ENCODE results near the gene TMEM8B.

Gene TMEM8B

DNA sequence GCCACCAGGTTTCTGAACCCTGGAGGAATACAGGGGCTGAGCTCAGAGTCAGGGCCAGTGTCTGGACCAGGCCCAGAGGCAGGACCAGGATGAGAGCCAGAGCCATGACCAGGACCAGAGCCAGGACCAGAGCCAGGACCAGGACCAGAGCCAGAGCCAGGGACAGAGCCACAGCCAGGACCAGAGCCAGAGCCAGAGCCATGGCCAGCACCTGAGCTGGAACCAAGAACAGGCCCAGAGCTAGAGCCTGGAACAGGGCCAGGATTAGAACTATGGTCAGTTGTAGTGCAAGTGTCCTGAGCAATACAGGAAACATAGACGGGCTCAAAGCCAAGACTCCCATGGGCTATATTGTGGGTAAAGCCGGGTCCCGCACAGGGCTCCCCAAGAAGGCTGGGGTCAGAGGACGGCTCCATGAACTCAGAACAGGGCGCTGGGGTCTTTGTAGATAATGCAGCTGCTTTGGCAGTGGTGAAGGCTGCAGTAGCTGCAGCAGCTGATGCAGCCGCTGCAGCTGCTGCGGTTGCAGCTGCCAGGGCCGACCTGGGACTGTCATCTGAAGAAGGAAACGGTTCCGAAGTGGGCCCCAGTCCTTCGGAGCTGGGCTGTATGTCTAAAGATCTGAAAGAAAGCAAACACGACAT lies 17.5 kb upstream of the TMEM8B start:
- DNase-seq: no peak

DNA sequence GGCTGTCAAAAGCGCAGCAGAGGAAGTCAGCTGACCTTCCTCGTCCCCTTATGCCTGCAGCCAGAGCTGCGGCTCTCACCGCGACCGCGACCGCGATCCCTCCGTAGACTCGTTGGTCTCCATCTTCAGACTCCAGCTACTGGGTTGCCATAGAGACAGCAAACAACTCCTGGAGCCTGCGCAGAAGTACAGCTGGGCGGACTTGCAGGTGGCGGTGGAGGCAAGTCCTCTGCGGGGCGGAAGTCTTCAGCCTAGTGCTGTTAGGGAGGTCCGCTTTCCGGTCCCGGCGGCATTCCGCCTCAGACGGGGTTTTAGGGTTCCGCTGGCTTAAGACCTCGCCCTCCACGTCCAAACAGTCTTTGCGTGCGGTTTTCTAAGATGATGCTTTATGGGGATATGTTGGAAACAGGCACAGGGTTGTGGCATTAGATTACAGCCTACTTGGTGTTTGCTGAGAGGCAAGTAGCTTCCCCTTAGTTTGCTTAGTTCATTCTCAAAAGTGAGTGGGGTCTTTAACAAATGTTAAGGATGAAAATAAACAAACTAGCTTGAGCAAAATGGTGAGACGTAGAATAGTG lies 16.9 kb upstream of the TMEM8B start, which contains the start of gene SPAG8:
Gene SPAG8 (minus strand): TSS at position 238 of the 578 bp plus-strand sequence. CDS start 115 bp downstream, at position 123.
- peak; percentile 92 for DNase-seq

DNA sequence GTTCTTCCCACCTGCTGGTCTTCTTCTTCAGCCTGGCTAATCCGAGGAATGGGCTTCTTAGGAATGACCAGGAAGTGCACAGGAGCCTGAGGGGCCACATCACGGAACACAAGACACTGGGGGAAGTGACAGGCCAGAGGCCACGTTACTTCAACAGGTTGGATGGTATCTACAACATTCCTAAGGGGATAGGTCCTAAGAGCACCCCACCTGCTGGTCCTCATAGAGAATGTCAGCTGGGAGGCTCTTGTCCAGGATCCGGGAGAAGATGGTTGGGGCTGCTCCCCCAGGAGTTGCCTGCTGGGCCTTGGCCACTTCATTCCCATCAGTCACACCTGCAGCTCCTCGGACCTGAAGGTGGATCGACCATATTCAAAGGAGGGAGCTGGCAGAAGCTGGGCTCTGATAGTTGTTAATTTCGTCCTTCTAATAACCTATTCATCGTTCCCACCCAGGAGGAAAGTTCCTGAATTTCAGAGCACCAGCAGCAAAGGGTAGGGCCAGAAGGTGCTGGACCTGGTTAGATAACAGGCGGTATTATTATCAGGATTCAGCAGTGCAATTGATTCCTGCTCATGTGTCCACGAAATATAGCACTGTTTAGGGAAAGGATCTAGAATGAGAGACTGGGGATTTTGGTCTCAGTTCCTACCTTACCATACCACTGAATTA lies 15.5 kb upstream of the TMEM8B start:
- DNase-seq: no peak

DNA sequence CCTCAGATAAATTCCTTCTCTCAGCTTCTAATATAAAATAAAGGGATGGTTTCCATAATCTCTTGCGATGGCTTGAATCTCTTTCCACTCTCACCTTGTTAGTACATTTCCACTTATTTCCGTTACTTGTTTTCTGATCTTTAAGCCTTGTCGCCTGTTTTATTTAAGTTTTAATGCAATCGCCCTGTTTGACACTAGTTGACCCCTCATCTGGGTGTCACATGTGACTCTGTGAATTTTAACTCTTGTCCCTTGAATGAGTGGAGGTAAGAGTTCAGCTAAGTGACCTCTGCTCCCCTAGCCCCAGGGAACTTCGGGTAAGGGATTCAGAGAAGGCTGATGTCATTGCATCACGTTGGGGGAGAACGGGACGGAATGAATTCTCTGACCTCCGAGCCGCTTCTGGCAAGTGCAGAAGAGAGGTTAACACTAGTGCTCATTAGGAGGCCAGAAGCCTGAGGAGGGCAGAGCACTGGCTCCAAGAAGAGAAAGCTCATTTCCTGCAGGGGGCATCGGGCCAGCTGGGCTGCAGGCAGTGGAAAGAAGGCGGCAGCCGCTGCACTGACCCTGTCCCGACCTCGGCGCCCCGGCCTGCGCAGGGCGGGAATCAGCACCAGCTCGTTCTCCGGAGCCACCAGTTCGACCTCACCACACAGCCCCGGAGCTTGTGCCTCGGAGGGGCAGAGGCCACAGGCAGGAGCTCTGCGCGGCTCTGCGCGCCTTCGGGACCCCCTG lies 14.8 kb upstream of the TMEM8B start:
- peak; percentile 35 for DNase-seq

DNA sequence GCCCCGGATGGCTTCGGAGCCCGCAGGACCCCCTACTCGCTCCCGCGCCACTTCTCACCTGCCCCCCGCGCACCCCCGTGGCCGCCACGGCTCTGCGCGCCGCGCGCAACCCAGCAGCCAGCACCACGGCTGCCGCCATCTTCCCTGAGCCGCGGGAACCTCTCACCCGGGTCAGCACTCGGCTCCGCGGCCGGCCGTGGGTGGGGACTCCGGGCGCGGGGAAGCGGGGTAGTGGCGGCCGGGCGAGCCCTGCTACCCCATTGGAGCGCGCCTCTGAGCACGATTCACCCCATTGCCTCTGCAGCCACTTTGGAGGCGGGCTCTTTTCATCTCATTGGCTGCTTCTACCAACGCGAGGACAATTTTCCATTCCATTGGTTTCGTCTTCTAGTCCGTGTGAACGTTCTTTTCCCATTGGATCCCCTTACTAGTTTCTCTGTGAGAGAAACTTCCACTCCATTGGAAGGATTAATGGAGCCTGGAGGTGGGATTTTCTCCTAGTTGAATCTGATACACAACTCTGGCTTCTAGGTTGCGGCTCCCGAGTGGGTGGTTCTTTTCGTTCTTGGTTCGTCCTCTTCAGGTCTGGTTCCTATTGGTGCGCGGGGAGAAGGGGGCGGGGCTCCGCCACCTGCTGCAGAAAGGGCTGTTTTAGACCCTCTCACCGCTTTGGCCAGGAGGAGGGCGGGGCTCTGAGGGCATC lies 14.0 kb upstream of the TMEM8B start, which contains the start of gene HINT2:
Gene HINT2 (minus strand): TSS at position 202 of the 703 bp plus-strand sequence. CDS start 63 bp downstream, at position 139.
- DNase-seq: peak; percentile 100

DNA sequence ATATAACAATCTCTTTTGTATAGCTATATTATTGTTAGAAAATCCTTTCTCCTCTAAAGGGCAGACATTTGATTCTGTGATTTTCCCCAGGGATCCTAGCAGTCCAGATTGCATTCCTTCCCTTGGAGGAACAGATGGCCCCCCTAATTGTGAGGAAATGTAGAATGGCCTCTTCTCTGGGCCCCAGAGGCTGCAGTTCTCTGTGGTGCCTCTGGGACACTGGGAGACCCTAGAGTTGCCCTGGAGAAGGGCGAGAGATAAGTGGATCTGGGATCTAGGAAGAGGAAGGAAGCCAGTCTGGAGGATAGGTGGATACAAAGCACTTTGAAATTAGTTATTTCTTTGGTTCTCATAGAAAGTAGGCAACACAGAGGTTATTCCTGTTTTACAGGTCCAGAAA lies 12.3 kb upstream of the TMEM8B start:
- no peak for DNase-seq

DNA sequence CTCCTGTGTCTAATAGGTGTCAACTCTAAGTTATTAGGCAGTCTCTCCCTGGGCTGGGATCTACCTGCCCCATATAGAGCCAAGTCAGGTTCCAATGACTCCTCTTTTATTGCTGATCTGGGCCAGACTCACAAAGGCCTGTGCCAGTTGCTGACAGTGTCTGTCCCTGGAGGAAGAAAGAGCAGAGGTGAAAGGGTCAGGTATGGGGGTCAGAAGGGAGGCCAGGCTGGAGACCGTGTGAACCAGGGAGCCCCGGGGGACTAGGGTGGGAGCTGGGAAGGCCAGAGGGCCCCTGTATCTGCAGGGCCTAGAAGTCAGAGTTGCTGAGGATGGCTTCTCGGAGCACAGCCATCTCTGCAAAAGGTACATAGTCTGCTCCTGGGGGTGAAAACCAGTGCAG lies 10.7 kb upstream of the TMEM8B start:
- no peak for DNase-seq

DNA sequence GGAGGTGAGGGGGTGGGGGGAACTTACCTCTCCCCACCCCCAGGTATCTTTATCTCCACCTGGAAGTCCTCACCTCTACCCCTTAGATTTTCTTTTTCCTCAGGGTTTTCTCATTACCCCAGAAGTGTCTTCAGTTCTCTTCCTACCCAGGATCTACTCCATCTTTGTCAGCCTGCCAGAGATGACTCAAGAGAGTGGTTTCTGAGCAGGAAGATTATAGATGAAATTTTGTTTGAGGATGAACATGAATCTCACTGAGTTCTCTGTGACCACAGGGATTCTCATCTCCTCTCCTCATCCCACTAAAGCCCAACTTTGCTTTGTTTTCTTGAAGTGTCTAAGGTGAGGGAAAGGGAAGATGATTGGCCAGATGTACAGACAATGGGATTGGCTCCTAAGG lies 9.0 kb upstream of the TMEM8B start:
- DNase-seq: no peak

DNA sequence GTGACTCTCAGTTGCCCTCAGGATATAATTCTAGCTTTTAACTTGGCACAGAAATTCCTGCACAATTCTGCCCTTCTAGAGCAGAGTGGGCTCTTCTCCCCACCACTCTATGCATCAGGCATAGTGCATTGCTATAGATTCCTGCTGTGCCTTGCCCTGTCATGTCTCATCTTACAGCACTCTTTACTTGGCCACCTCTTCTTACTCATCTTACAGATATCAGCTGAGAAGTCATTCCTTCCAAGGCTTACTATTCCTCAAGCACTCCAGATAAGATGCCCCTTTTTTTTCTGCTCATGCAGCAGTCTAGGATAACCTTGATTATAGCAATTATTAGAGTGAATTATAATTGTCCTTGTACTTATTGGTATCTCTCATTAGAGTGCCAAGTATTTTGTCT lies 6.1 kb upstream of the TMEM8B start:
- no peak for DNase-seq

DNA sequence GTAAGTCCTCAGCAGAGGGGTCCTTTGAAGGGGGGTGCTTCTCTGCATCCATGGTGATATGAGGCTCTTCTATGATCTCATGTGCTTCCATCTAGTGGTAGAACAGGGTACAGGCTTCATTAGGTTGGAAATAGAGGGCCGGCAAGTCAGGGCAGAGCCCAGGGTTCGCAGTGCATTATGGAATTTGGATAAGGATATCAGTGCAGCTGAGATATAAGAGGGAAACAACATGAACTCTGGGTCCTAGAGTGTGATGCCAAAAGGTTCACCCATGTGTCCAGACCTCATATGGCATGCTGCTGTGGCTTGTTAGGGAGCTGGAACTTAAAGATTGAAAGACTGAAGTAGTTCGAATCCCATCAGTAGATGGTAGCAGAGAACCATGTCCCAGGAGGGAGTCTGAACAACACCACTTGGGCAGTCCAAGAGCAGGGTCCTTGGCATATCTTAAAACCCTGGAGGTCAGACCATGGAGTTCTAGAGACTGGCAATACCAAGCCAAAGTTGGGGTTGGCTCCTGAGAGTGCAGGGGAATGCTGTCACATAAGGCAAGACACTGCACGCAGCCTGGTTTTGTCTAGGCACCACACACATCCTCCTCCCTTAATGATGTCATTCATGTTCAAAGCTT lies 2.8 kb upstream of the TMEM8B start:
- DNase-seq: no peak

DNA sequence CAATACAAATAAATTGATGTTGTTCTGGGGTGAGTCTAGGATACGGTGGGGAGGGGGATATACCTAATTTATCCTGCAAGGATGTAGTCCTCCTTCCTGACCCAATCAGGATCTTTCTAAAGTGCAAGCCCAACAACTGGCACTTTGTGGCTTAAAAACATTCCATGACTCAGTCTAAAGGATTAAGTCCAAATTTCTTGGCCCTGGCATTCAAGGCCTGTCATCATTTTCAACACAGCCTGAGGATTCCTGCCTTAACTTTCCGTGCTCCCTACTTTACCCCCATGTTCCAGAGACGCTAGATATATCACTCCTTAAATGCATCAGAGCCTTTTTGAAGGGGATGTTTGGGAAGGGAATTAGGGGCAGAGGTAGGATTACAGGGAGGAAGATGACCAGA lies 1.5 kb upstream of the TMEM8B start:
- DNase-seq: no peak

DNA sequence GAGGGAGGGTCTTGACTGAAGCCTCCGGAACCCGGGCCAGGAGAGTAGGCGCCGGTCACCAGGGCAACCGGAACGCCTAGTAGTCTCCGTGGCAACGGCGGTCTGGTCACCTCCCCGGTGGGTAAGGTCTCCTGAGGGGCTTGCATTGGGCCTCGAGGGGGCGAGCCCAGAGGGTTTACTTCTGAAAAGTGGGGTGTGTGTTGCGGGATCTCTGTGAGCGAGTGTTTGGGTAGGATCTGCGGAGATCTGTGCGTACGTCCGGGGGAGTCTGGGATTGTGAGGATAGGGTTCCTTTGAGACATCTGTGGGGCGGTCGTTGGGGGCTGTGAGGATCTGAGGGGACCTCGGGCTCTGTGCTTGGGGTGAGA lies 328 bp upstream of the TMEM8B start, which contains the start of gene FAM221B:
Gene FAM221B (minus strand): TSS at position 17 of the 368 bp plus-strand sequence. CDS start 2,571 bp downstream, outside the sequence.
- no peak for DNase-seq

DNA sequence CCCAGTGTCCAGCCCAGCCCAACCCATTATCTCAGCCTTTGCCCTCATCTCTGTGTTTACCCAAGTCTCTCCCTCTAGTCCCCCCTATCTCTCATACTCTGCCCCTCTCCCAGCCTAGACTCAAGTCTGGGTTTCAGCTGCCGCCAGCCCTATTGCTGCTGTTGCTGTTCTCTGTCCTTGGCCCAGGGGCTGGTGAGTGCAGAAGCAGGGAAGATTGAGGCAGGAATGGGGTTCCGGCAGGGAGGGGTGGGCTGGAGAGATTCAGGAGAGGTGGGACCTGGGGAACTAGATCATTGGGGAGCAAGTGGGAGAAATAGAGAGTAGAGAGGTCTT lies 702 bp downstream of the TMEM8B start:
- DNase-seq: no peak

DNA sequence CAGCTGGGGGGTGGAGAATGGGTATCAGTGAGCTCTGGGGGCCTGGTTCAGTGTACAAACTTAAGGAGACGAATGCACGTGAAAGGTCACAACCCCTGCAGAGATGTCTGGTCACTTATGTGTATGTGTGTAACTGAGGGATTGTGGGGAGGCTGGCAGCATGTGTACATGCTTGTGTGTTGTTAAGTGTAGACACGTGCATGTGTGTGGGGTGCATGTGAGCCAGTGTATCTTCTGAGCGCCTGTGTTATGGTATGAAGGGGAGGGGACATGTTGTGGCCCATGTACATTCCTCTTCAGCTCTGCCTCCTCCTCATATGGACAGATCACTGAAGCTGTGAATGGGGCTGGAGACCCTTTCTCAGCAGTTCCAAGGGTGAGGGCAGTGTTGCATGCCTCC lies 2.0 kb downstream of the TMEM8B start:
- no peak for DNase-seq

DNA sequence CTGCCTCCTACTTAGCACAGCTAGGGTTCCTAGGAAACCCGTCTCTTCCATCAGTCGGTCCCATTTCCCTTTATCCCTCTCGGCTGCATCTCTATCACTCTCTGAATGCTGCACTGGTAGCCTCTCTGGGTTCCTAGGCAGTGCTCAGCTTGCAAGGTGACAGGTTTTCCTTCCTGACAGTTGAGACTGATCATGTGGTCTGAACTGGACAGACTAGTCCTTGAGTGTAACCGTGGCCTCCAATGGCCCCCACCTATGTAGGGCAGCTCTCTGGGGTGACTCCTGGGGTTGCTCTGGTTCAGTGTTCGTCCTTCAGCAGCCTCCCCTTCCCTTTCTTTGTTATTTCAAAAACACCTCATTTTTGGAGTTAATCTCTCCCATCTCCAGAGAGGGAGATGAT lies 3.8 kb downstream of the TMEM8B start:
- no peak for DNase-seq

DNA sequence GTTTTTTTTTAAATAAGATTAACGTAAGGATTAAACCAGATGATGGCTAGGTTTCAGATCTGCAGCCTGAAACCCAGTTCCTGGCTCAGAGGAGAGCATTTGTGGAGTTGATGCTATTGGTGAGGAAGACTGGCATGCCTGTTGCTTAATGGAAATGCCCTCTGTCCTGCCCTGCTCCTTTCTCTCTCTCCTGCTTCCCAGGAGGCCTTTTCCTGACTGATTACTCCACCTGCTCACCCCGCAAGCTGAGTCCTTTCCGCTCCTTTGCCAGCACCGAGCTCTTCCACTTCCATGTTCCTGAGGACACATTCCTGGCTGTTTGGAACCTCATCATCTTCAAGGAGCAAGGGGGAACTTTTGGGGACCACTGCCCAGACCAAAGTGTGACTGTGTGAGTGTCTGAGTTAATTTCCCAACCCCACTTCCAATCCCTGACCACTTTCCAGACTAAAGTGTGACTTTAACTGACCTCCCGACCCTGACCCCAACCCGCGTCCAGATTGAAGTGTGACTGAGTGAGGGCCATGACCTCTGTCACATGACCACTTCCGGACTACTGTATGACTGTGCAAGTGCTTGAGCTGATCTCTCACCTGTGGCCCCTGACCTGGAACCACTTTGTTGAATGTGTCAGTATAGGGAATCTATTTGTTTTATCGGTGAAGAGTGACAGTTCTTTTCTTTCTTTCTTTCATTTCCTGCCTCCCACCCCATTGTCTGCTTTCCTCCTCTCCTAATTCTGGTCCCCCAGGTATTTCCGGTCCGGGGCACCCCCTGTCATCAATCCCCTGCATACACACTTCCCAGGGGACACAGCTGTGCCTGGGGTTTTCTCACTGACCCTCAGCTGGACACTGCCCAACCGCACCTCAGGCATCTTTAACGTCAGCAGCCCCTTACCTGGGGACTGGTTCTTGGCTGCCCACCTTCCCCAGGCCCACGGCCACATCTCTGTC lies 5.5 kb downstream of the TMEM8B start:
- DNase-seq: no peak

DNA sequence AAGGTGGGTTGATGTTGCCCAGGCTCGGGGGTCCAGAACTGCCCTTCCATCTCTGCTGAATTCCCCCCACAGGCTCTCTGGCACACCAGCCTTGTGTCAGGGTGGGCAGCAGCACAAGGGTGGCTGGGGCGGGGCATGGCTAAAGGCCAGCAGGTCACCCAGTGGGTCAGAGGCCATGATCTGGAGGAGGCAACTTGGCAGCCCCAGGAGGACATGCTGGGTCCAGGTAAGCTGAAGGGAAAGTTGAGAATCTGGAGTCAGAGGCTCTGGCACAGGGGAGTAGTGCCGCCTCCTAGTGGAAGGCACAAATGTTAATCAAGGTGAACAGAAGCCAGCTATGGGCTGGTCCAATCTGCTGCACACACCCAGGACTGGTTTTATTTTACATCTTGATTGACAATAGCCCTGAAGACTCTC lies 6.2 kb downstream of the TMEM8B start:
- DNase-seq: no peak

DNA sequence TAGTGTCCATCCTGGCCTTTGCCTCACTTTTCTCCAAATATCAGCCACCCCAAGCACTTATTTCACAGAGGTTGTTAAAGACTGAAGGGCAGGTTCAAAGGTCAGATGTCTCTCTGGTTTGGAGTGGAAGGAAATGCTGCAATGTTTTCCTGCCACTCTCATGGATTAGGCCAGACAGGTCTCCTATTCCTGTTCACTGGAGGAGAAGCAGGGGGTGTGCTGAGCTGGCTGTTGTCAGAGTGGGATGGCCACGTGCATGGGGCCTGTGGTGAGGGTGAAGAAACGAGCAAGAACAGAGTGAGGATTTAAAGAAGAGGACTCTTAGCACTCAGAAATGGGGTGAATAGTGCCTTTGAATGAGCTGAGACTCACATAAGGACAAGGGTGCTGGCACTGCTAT lies 6.7 kb downstream of the TMEM8B start:
- DNase-seq: no peak

DNA sequence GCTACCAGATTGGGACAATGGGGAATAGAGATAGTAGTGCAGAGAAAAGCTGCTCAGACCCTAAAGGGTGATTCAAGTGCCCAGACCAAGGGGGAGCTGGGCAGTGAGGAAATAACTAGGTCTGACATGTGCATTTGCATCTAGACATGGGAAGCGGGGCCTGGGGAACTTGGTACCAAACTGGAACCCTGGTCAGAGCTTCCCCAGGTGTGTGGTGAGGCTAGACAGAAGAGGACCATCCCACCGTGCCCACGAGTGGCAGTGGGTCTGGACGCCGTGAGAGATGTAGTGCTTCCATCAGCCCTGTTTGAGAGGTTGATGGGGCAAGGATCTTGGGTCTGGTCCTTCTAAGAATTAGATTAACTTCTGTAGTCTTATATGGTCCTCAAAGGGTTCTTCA lies 7.6 kb downstream of the TMEM8B start:
- no peak for DNase-seq

DNA sequence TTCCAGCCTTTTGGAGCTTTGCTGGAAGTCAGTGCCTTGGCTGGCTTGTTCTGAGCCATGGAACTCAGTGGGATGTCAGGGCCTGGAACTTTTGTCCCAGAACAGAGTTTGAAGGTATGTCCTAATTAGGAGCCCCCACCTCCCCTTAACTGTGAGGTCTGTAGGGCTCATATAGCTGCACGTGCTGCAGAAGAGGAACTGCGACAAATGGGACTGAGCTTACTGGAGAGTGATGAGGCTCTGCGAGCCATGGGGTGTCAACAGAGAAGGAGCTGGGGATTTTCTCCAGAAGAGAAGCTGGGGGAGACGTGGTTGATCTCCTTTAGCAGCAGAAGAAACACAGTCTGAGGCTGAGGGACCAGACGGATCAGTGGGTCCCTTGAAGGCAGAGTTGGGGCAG lies 10.9 kb downstream of the TMEM8B start:
- DNase-seq: no peak

Measured in KG1 (cell line).